Prostate gland (tissue), 2 donors: Measurements from ENCODE around the gene OR1C1. TPM values are rescaled to one million over a fixed set of nuclear protein-coding genes. Genes with fewer than 3 reads are reported as not detected.
"Not testable (repeated sequence)": the region's sequence is repeated elsewhere in the genome, so short reads cannot be mapped to it uniquely, and the experiment has no call there.

Source experiments
- DNase-seq: peaks from one replicate; pipeline ENCODE4 v3.0.0-alpha.2; 2019; ENCODE audit warnings: low spot score
- H3K27ac ChIP-seq, 2 donors: fragments of 200-600 bp; sonication (generic); 2 replicates each; pipeline ENCODE4 v1.5.1; 2017 to 2019
- H3K27me3 ChIP-seq: fragments of 200-600 bp; sonication (generic); replicated peaks from 2 replicates; pipeline ENCODE4 v1.5.1; 2019; ENCODE audit not compliant: insufficient read depth
- H3K36me3 ChIP-seq, 2 donors: fragments of 200-600 bp; sonication (generic); 1 replicate in 1 of 2; 2 replicates in 1 of 2; pipeline versions ENCODE4 v1.5.1 to v1.8.1; 2017 to 2019
- H3K4me1 ChIP-seq: fragments of 200-600 bp; sonication (generic); replicated peaks from 2 replicates; pipeline ENCODE4 v1.5.1; 2019
- H3K4me3 ChIP-seq, 2 donors: fragments of 200-600 bp; sonication (generic); 2 replicates each; pipeline ENCODE4 v1.5.1; 2017 to 2019
- H3K9me3 ChIP-seq: fragments of 200-600 bp; sonication (generic); 2 replicates; pipeline ENCODE4 v1.5.1; 2017
- POLR2A ChIP-seq: fragments of 450-650 bp; IDR thresholded peaks from one replicate; pipeline ENCODE4 v1.6.1; 2016; ENCODE audit warnings: antibody characterized with exemption, mild to moderate bottlenecking
- POLR2AphosphoS5 ChIP-seq: sonication (generic); formaldehyde crosslinking; IDR thresholded peaks from one replicate; pipeline ENCODE4 v1.6.1; 2017; ENCODE audit warnings: antibody characterized with exemption
- WGBS: methylation state at CpG from one replicate; pipeline ENCODE4 v1.1.5; 2018; 5-methylcytosine and 5-hydroxymethylcytosine counted together
- intact Hi-C: fragments of 100-400 bp; cut with DNase I; formaldehyde crosslinking; loops from one replicate; pipeline ENCODE4 v1.14.2; 2022
- total RNA-seq, 2 donors: library from RNA; depleted of rRNA; stranded (reverse); fragments of >200 nt; gene quantifications; one replicate each; pipeline ENCODE4 v1.1.0, GENCODE V29; 2016
- TF ChIP-seq, protein P1 (sequence below), 4 experiments: fragments of 200-600 bp in 2 of 4; fragments of 450-650 bp in 2 of 4; sonication (generic) in 2 of 4; IDR thresholded peaks; 1 replicate in 3 of 4; 2 replicates in 1 of 4; pipeline ENCODE4 v1.5.1; 2016 to 2019; ENCODE audit warnings: antibody characterized with exemption in 4 of 4, mild to moderate bottlenecking in 2 of 4, moderate library complexity in 2 of 4

Gene OR1C1
- total RNA-seq, 2 donors from 2014 or later, result not detected

DNA sequence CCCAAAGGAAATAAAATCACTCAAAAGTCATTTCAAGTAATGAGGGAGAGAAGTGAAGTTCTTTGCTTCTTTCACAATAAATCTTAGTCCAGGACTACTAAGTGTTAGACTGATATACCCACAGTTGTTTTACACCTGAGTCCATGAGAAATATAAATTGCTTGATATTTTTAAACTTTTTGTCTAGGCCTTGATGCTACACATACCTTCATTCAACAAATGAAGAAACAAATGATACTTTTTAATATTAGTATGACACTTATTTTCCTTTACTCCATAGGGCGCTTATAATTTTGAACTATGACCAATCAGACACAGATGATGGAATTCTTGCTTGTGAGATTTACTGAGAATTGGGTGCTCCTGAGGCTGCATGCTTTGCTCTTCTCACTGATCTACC, 22.0 kb downstream of the OR1C1 start, which contains the start of gene OR14K1:
OR14K1 (plus strand) TSS at position 301 of the 400 bp plus-strand sequence; CDS start at position 301, 0 bp downstream.
- no peak within 1 kb of the TSS for H3K4me3 ChIP-seq
- no peak within 1 kb of the TSS for H3K27ac ChIP-seq
- intact Hi-C loops, result no loop called here
- DNase-seq, result no peak
- 100% methylated on average over 1 of the region's 1 CpG for WGBS
- TF ChIP-seq POLR2AphosphoS5, result no peak
- TF ChIP-seq, protein P1, sequence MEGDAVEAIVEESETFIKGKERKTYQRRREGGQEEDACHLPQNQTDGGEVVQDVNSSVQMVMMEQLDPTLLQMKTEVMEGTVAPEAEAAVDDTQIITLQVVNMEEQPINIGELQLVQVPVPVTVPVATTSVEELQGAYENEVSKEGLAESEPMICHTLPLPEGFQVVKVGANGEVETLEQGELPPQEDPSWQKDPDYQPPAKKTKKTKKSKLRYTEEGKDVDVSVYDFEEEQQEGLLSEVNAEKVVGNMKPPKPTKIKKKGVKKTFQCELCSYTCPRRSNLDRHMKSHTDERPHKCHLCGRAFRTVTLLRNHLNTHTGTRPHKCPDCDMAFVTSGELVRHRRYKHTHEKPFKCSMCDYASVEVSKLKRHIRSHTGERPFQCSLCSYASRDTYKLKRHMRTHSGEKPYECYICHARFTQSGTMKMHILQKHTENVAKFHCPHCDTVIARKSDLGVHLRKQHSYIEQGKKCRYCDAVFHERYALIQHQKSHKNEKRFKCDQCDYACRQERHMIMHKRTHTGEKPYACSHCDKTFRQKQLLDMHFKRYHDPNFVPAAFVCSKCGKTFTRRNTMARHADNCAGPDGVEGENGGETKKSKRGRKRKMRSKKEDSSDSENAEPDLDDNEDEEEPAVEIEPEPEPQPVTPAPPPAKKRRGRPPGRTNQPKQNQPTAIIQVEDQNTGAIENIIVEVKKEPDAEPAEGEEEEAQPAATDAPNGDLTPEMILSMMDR (IDR thresholded peaks at IDR 0.05), result no peak
- TF ChIP-seq POLR2A, result no peak
- no peaks in the 10 kb centered on the region for H3K4me1 ChIP-seq
- no peaks in the 10 kb centered on the region for H3K36me3 ChIP-seq
- H3K9me3 ChIP-seq, result no peaks in the 10 kb centered on the region
- H3K27me3 ChIP-seq, result no peaks in the 10 kb centered on the region

DNA sequence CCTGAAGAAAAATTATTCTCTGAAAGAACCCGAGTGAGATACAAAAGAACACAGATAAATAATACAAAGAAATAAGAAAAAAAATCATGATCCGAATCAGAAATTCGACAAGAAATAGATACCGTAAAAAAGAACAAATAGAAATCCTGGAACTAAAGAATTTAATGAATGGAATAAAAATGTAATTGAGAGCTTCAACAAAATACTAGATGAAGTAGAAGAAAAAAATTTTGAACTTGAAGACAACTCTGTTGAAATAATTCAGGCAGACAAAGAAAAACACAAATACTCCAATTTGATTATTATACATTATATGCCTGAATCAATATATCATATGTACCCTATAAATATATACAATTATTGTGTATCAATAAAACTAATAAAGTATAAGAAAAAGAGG, 39.1 kb downstream of the OR1C1 start:
- intact Hi-C loops, result no loop called here
- TF ChIP-seq POLR2A (no peak), POLR2AphosphoS5 (no peak)
- TF ChIP-seq, protein P1 (IDR thresholded peaks at IDR 0.05), result no peak
- Histone ChIP-seq H3K27ac (no peak overlapping the region), H3K4me1 (no peaks in the 10 kb centered on the region), H3K9me3 (no peaks in the 10 kb centered on the region), H3K36me3 (no peaks in the 10 kb centered on the region), H3K27me3 (no peaks in the 10 kb centered on the region), H3K4me3 (no peak overlapping the region)
- DNase-seq, result no peak
- WGBS, result 93% methylated on average over 4 of the region's 4 CpGs

DNA sequence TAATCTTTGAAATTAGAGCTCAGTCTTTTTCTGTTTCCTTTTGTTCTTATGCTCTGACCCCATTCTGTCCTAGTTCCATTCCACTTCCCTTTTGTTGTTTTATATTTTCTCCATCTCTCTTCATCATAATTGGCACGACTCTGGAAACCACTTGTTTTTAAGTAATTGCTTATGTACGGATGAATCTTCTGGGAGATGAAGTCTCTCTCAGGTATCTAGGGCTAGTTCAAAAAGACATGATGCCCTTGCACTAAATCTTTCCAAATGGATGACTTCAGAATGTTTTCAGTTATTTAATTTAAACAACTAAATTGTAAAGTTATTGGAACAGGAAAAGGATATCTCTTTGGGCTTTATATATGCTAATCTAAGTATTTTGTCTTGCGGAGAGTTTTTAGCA, 43.8 kb downstream of the OR1C1 start, which contains the start of gene OR6F1:
OR6F1 (minus strand) TSS at position 101 of the 400 bp plus-strand sequence. CDS start 3,891 bp downstream, outside the sequence.
- no peaks in the 10 kb centered on the region for H3K9me3 ChIP-seq

DNA sequence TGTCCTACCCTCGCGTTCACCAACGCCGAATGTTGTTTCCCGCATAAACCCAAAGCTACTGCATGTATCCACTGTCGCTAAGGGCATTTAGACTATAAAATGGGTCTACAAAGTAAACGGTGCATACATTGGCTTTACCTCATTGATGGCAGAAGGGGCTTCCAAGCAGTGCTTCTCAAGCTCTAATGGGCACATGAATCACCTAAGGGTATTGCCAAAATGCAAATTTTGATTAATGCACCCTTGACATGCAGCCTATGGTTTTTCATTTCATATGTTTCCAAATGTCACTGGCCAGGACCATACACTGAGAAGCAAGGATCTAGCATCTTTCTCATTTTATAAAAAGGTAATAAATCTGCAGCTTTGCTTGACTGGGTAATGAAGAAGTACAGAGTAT, 46.6 kb downstream of the OR1C1 start:
- no peak for DNase-seq
- TF ChIP-seq POLR2A (no peak), POLR2AphosphoS5 (no peak)
- TF ChIP-seq, protein P1 (IDR thresholded peaks at IDR 0.05), result no peak
- WGBS, result 90% methylated on average over 7 of the region's 7 CpGs
- H3K27me3 ChIP-seq, result no peaks in the 10 kb centered on the region
- H3K36me3 ChIP-seq, result no peaks in the 10 kb centered on the region
- H3K27ac ChIP-seq, result no peak overlapping the region
- H3K4me3 ChIP-seq, result no peak overlapping the region
- intact Hi-C loops, result no loop called here
- no peaks in the 10 kb centered on the region for H3K4me1 ChIP-seq
- H3K9me3 ChIP-seq, result no peaks in the 10 kb centered on the region

More for the DNA sequence above, 43.8 kb downstream of the OR1C1 start, which contains the start of gene OR6F1:
- Histone ChIP-seq H3K27ac (no peak within 1 kb of the TSS), H3K4me1 (no peaks in the 10 kb centered on the region), H3K4me3 (no peak within 1 kb of the TSS), H3K36me3 (no peaks in the 10 kb centered on the region), H3K27me3 (no peaks in the 10 kb centered on the region)
- WGBS, result 84% methylated on average over 3 of the region's 3 CpGs
- intact Hi-C loops, result no loop called here
- DNase-seq, result no peak
- TF ChIP-seq POLR2AphosphoS5, result no peak

DNA sequence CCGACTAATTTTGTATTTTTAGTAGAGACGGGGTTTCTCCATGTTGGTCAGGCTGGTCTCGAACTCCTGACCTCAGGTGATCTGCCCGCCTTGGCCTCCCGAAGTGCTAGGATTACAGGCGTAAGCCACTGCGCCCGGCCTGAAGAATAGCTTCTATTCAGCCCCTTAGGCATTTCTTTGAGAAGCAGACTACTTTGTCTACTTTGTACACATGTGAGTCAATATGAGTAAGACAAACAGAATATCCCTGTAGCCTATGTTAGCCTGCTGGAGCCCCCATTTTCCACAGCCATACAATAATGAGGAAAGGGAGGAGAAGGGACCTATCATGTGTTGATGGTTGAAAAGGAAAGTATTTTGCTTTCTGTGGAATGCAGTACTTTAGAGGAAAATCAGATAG, 49.7 kb downstream of the OR1C1 start:
- H3K9me3 ChIP-seq, H3K36me3 ChIP-seq, DNase-seq, intact Hi-C loops, H3K27me3 ChIP-seq, H3K4me3 ChIP-seq, H3K27ac ChIP-seq, H3K4me1 ChIP-seq: not testable (repeated sequence)
- 97% methylated on average over 8 of the region's 8 CpGs for WGBS

Other genes with a start within 250 kb of the OR1C1 start
- under 1 TPM in 1 of 2 donors, not detected in 1; 0.45 TPM for gene OR2C3, start 224.1 kb downstream of the OR1C1 start, total RNA-seq
- gene GCSAML, start 211.4 kb downstream of the OR1C1 start, total RNA-seq, result 1 to 10 TPM; 1.2 to 1.5 TPM
- not detected for gene OR2G2, start 172.2 kb downstream of the OR1C1 start, total RNA-seq
- gene OR2G3, start 155.0 kb downstream of the OR1C1 start, total RNA-seq, result not detected
- gene OR13G1, start 80.8 kb downstream of the OR1C1 start, total RNA-seq, result not detected
- not detected for gene OR6F1, start 43.9 kb downstream of the OR1C1 start, total RNA-seq
- gene OR14K1, start 21.9 kb downstream of the OR1C1 start, total RNA-seq, result under 1 TPM in 1 of 2 donors, not detected in 1; 0.91 TPM
- gene OR14A2, start 12.4 kb downstream of the OR1C1 start, total RNA-seq, result not detected
- not detected for gene OR14A16, start 63.6 kb upstream of the OR1C1 start, total RNA-seq
- gene OR11L1, start 81.3 kb upstream of the OR1C1 start, total RNA-seq, result not detected
- 1 to 10 TPM in 1 of 2 donors, under 1 TPM in 1; 0.36 to 9.6 TPM for gene TRIM58, start 96.6 kb upstream of the OR1C1 start, total RNA-seq
- gene OR2W3, start 135.0 kb upstream of the OR1C1 start, total RNA-seq, result 1 to 10 TPM in 1 of 2 donors, under 1 TPM in 1; 0.23 to 2.4 TPM
- gene OR2T8, start 159.7 kb upstream of the OR1C1 start, total RNA-seq, result not detected
- gene OR2AJ1, start 164.3 kb upstream of the OR1C1 start, total RNA-seq, result not detected
- gene OR2L8, start 188.3 kb upstream of the OR1C1 start, total RNA-seq, result 1 to 10 TPM in 1 of 2 donors, not detected in 1; 2.4 TPM
- not detected for gene OR2AK2, start 204.7 kb upstream of the OR1C1 start, total RNA-seq